H1 (cell line): ENCODE measurements around the gene SLC35G6. TPM values are rescaled to one million over a fixed set of nuclear protein-coding genes. Genes with fewer than 3 reads are reported as not detected.

Experiments
- CBX8 ChIP-seq: fragments of 300-800, 300-1000 bp; sonication (generic); IDR thresholded peaks from 2 replicates; pipeline ENCODE4 v1.7.1; 2016; ENCODE audit warnings: low read depth, low read length, borderline replicate concordance
- EP300 ChIP-seq, 2 experiments: IDR thresholded peaks; 1 replicate in 1 of 2; 2 replicates in 1 of 2; pipeline ENCODE4 v1.6.1; 2011 to 2012; ENCODE audit warnings: low read depth in 2 of 2, low read length in 2 of 2, mild to moderate bottlenecking in 2 of 2, borderline replicate concordance in 1 of 2, inconsistent platforms in 1 of 2, moderate library complexity in 1 of 2
- PHF8 ChIP-seq: fragments of 200-600 bp; sonication (generic); conservative IDR thresholded peaks from 2 replicates; pipeline ENCODE4 v1.7.1; 2012; ENCODE audit warnings: low read depth, mild to moderate bottlenecking, inconsistent platforms, low read length, moderate library complexity
- polyA plus RNA-seq, 7 experiments: library from polyadenylated mRNA; depleted of rRNA in 3 of 7; stranded (reverse) in 5 of 7; unstranded in 2 of 7; fragments of >200 nt in 5 of 7; fragments of 200-250 nt in 2 of 7; gene quantifications; 1 replicate in 5 of 7; 2 replicates in 1 of 7; 4 replicates in 1 of 7; pipeline versions ENCODE4 v1.2.1 to v1.2.3, GENCODE V29; 2011 to 2013; ENCODE audit warnings: missing spikeins in 2 of 7, mixed read lengths in 2 of 7
- total RNA-seq: library from RNA; stranded (reverse); fragmentation: NEBNext Ultra II Directional; extraction: Animal tissue kit (Norgen Biotek cat#: 25700); gene quantifications from 2 replicates; pipeline ENCODE4 v1.2.1, GENCODE V29; 2021

SLC35G6 gene
- total and polyA plus RNA-seq, 2 of the 8 experiments (the other 6 are each of a cell fraction or from before 2014, with no cell fraction given), result 0.05 TPM; not detected in 1

DNA sequence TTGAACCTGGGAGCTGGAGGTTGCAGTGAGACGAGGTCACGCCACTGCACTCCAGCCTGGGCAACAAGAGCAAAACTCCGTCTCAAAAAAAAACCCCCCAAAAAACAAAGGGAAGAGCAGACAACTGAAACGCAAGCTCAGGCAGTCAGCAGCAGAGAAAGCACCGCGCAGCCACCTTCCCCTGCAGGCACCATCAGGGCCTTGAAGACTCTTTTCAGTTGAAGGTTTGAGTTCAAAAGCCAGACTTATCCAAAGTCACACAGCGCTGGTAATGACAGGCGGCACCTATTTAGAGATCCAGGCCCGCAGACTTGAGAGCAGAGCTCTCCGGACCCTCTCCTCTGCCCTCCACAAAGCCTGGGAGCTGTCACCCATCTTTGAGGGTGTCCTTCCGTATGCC, 13.0 kb upstream of the SLC35G6 start (continued):
- no peak for TF ChIP-seq EP300 (IDR thresholded peaks at IDR 0.05; ENCODE audit: borderline replicate concordance in 1 of 2, low read depth in 2 of 2, low read length in 2 of 2)
- TF ChIP-seq PHF8, result no peak
- TF ChIP-seq CBX8, result no peak
- TF ChIP-seq, all 59 proteins: peak for 0
